Esophagus squamous epithelium (tissue), 5 donors: ENCODE data around the gene TSPAN32. TPM values are rescaled to one million over a fixed set of nuclear protein-coding genes. Genes with fewer than 3 reads are reported as not detected.

ENCODE experiments used
- DNase-seq: peaks from one replicate; lab custom pipeline; 2025; lab: John Stamatoyannopoulos, UW
- H3K27ac ChIP-seq, 4 donors: fragments of 200-600 bp; sonication (generic); one replicate each; pipeline ENCODE4 v1.5.1; 2016 to 2019; ENCODE audit warnings: mild to moderate bottlenecking in 1 of 4
- H3K27me3 ChIP-seq, 4 donors: fragments of 200-600 bp; sonication (generic); 1 replicate in 3 of 4; 2 replicates in 1 of 4; pipeline versions ENCODE4 v1.5.1 to v1.6.0; 2017 to 2021; ENCODE audit warnings: antibody characterized with exemption in 1 of 4
- H3K36me3 ChIP-seq, 3 donors: fragments of 200-600 bp; sonication (generic); one replicate each; pipeline ENCODE4 v1.5.1; 2016 to 2019
- H3K4me1 ChIP-seq, 3 donors: fragments of 200-600 bp; sonication (generic); one replicate each; pipeline ENCODE4 v1.5.1; 2017 to 2019
- H3K4me3 ChIP-seq, 4 donors: fragments of 200-600 bp; sonication (generic); 1 replicate in 3 of 4; 2 replicates in 1 of 4; pipeline ENCODE4 v1.5.1; 2016 to 2019; ENCODE audit warnings: mild to moderate bottlenecking in 2 of 4, moderate library complexity in 1 of 4
- H3K9me3 ChIP-seq, 3 donors: fragments of 200-600 bp; sonication (generic); one replicate each; pipeline ENCODE4 v1.5.1; 2016 to 2019
- CTCF ChIP-seq, 6 experiments: fragments of 450-650 bp in 4 of 6; fragments of 200-600 bp in 2 of 6; sonication (generic) in 2 of 6; IDR thresholded peaks; one replicate each; pipeline ENCODE4 v1.5.1; 2016 to 2019; ENCODE audit warnings: antibody characterized with exemption in 6 of 6, mild to moderate bottlenecking in 4 of 6, moderate library complexity in 4 of 6
- POLR2A ChIP-seq, 4 donors: fragments of 450-650 bp; IDR thresholded peaks; one replicate each; pipeline ENCODE4 v1.6.1; 2017; ENCODE audit warnings: antibody characterized with exemption in 4 of 4, mild to moderate bottlenecking in 4 of 4, moderate library complexity in 3 of 4
- WGBS, 2 donors: methylation state at CpG; one replicate each; pipeline ENCODE4 v1.1.5; 2018; 5-methylcytosine and 5-hydroxymethylcytosine counted together
- intact Hi-C: fragments of 100-400 bp; cut with DNase I; formaldehyde crosslinking; loops from one replicate; pipeline ENCODE4 v1.15.0; 2022
- total RNA-seq, 4 donors: library from RNA; depleted of rRNA; stranded (reverse); fragments of >200 nt; gene quantifications; one replicate each; pipeline ENCODE4 v1.1.0, GENCODE V29; 2016
- donor health status: DM: yes; HTN: yes; CAD: no.

TSPAN32 gene
- total RNA-seq, 4 donors from 2014 or later: 2.5 TPM; not detected in 3

GRCh38 chr11:2264366-2265053 lies 37.3 kb upstream of the TSPAN32 start:
- no peak overlapping the region for H3K27ac ChIP-seq
- TF ChIP-seq POLR2A (IDR thresholded peaks at IDR 0.05): no peak
- TF ChIP-seq CTCF (IDR thresholded peaks at IDR 0.05): no peak

GRCh38 chr11:2265396-2265795 lies 36.4 kb upstream of the TSPAN32 start:
- 8 to 17% methylated on average over 2 of the region's 2 CpGs for WGBS, 2 donors
- H3K4me3 ChIP-seq: peak overlapping the region in 1 of 4 donors; percentile 12
- peaks cover 16 to 44% (median 23%) of the 10 kb centered on the region in 3 donors for H3K4me1 ChIP-seq
- TF ChIP-seq CTCF (IDR thresholded peaks at IDR 0.05): peak in 1 of 6 experiments; percentile 8
- TF ChIP-seq POLR2A (IDR thresholded peaks at IDR 0.05): no peak
- H3K27ac ChIP-seq: peak overlapping the region in 2 of 4 donors; percentile 17 to 50
- DNase-seq: no peak
- no peaks in the 10 kb centered on the region for H3K9me3 ChIP-seq
- intact Hi-C loops: loop anchor here (5.0 kb wide), 1 partner anchor 63 kb away; no protein-coding TSS in a partner anchor
- H3K27me3 ChIP-seq: peaks cover 0 to 73% (median 1%) of the 10 kb centered on the region in 4 donors
- H3K36me3 ChIP-seq: no peaks in the 10 kb centered on the region

More at GRCh38 chr11:2264366-2265053, 37.3 kb upstream of the TSPAN32 start:
- WGBS, 2 donors: 85 to 93% methylated on average over 16 to 22 of the region's 22 CpGs
- Histone ChIP-seq H3K4me1 (peaks cover 12 to 35% (median 14%) of the 10 kb centered on the region in 3 donors), H3K9me3 (no peaks in the 10 kb centered on the region), H3K27me3 (peaks cover 0 to 73% (median 0%) of the 10 kb centered on the region in 4 donors), H3K4me3 (no peak overlapping the region), H3K36me3 (no peaks in the 10 kb centered on the region)
- intact Hi-C loops: loop anchor here (5.0 kb wide), 1 partner anchor 62 kb away; no protein-coding TSS in a partner anchor
- DNase-seq: no peak

- H3K4me1 ChIP-seq: peaks cover 22 to 44% (median 29%) of the 10 kb centered on the region in 3 donors
- WGBS, 2 donors: 52 to 65% methylated on average over 16 to 20 of the region's 24 CpGs
- no peak for DNase-seq
- intact Hi-C loops: loop anchor here (5.0 kb wide), 1 partner anchor 64 kb away; no protein-coding TSS in a partner anchor
- H3K27ac ChIP-seq: peak overlapping the region in 2 of 4 donors; percentile 17 to 50
- no peaks in the 10 kb centered on the region for H3K36me3 ChIP-seq
- no peaks in the 10 kb centered on the region for H3K9me3 ChIP-seq
- no peak for TF ChIP-seq CTCF (IDR thresholded peaks at IDR 0.05)
- TF ChIP-seq POLR2A (IDR thresholded peaks at IDR 0.05): no peak
- H3K4me3 ChIP-seq: no peak overlapping the region
- H3K27me3 ChIP-seq: peaks cover 0 to 73% (median 4%) of the 10 kb centered on the region in 4 donors
Observed at GRCh38 chr11:2265854-2266585, 35.8 kb upstream of the TSPAN32 start.

- Histone ChIP-seq H3K27ac (no peak overlapping the region), H3K36me3 (no peaks in the 10 kb centered on the region), H3K4me1 (peaks cover 25 to 50% (median 32%) of the 10 kb centered on the region in 3 donors), H3K27me3 (peaks cover 0 to 73% (median 4%) of the 10 kb centered on the region in 4 donors), H3K9me3 (no peaks in the 10 kb centered on the region), H3K4me3 (no peak overlapping the region)
- intact Hi-C loops: loop anchor here (5.0 kb wide), 1 partner anchor 64 kb away; no protein-coding TSS in a partner anchor
- no peak for TF ChIP-seq CTCF (IDR thresholded peaks at IDR 0.05)
- no peak for TF ChIP-seq POLR2A (IDR thresholded peaks at IDR 0.05)
- DNase-seq: no peak
- WGBS, 2 donors: 88 to 92% methylated on average over 23 to 24 of the region's 26 CpGs
Observed at GRCh38 chr11:2266586-2267305, 35.1 kb upstream of the TSPAN32 start.
